Loucy (cell line): ENCODE data around the gene PTPRH.

Experiments
- CTCF ChIP-seq: fragments of 200-600 bp; sonication (generic); conservative IDR thresholded peaks from 2 replicates; pipeline ENCODE4 v1.5.1; 2014; ENCODE audit warnings: mild to moderate bottlenecking, antibody characterized with exemption, low read length
- EZH2phosphoT487 ChIP-seq: fragments of 200-600 bp; IDR thresholded peaks from 2 replicates; pipeline ENCODE4 v1.6.1; 2018; ENCODE audit warnings: antibody characterized with exemption, mild to moderate bottlenecking, moderate library complexity, borderline replicate concordance

- TF ChIP-seq CTCF (no peak), EZH2phosphoT487 (no peak)
These were observed 11.2 kb upstream of the PTPRH start for GRCh38 chr19:55220525-55220924.
